HepG2 (cell line): ENCODE measurements around the gene LGALS14.

Experiments
- CHD2 ChIP-seq: IDR thresholded peaks from 2 replicates; pipeline ENCODE4 v1.6.1; 2011; ENCODE audit warnings: low read depth, low read length, improper control_type of control experiment
- CTCF ChIP-seq: sonication (generic); formaldehyde crosslinking; IDR thresholded peaks from 2 replicates; pipeline ENCODE4 v1.5.0; 2020; ENCODE audit warnings: mild to moderate bottlenecking, missing genetic modification reagents, moderate library complexity
- GABPA ChIP-seq, 2 experiments: IDR thresholded peaks; 2 replicates each; pipeline ENCODE4 v1.6.1; 2011 to 2016; ENCODE audit warnings: low read depth in 2 of 2, low read length in 1 of 2, missing biosample characterization in 1 of 2, missing genetic modification characterization in 1 of 2
- GLI4 ChIP-seq: sonication (generic); formaldehyde crosslinking; IDR thresholded peaks from 2 replicates; pipeline ENCODE4 v1.5.1; 2020; ENCODE audit warnings: missing genetic modification reagents, mild to moderate bottlenecking, moderate library complexity, borderline replicate concordance
- IKZF4 ChIP-seq: sonication (generic); formaldehyde crosslinking; IDR thresholded peaks from 2 replicates; pipeline ENCODE4 v1.5.1; 2020; ENCODE audit warnings: borderline replicate concordance, mild to moderate bottlenecking, low read depth, missing genetic modification reagents; ENCODE audit errors: not compliant biosample characterization
- NFE2L2 ChIP-seq: fragments of 150-350 bp; IDR thresholded peaks from 2 replicates; pipeline ENCODE4 v1.6.1; 2014; ENCODE audit warnings: low read length
- POLR2A ChIP-seq, 2 experiments: IDR thresholded peaks; 2 replicates each; pipeline ENCODE4 v1.6.1; 2011; ENCODE audit warnings: low read depth in 2 of 2, low read length in 2 of 2, mild to moderate bottlenecking in 1 of 2, moderate library complexity in 1 of 2; ENCODE audit not compliant: insufficient read depth in 1 of 2
- U2AF1 ChIP-seq: fragments of 200-400 bp; formaldehyde crosslinking; optimal IDR thresholded peaks from 2 replicates; pipeline ENCODE3; 2017; ENCODE audit warnings: mild to moderate bottlenecking, low read depth, low read length
- ZNF10 ChIP-seq: sonication (generic); formaldehyde crosslinking; IDR thresholded peaks from 2 replicates; pipeline ENCODE4 v1.4.0; 2020; ENCODE audit warnings: mild to moderate bottlenecking, low read depth, missing genetic modification reagents, borderline replicate concordance
- ZNF280B ChIP-seq: sonication (generic); formaldehyde crosslinking; IDR thresholded peaks from 2 replicates; pipeline ENCODE4 v1.5.0; 2020; ENCODE audit warnings: missing genetic modification reagents, mild to moderate bottlenecking, borderline replicate concordance
- ZNF446 ChIP-seq: sonication (generic); formaldehyde crosslinking; IDR thresholded peaks from 2 replicates; pipeline ENCODE4 v1.5.0; 2020; ENCODE audit warnings: mild to moderate bottlenecking, missing genetic modification reagents
- ZSCAN5A ChIP-seq: sonication (generic); formaldehyde crosslinking; IDR thresholded peaks from 2 replicates; pipeline ENCODE4 v1.8.0; 2022; ENCODE audit warnings: mild to moderate bottlenecking, missing genetic modification reagents, borderline replicate concordance

GRCh38 chr19:39735688-39736087, 31.4 kb downstream of the LGALS14 start:
- TF ChIP-seq GLI4 (CRISPR knock-in tag) (no peak), CHD2 (no peak), ZNF446 (no peak), POLR2A (IDR thresholded peaks at IDR 0.05; ENCODE audit: insufficient read depth in 1 of 2, low read depth in 2 of 2, low read length in 2 of 2) (no peak), GABPA (IDR thresholded peaks at IDR 0.05; ENCODE audit: low read depth, low read length) (no peak), GABPA (CRISPR knock-in tag; IDR thresholded peaks at IDR 0.05; ENCODE audit: low read depth) (no peak), IKZF4 (CRISPR knock-in tag) (no peak), ZNF280B (CRISPR knock-in tag) (no peak), CTCF (CRISPR knock-in tag) (no peak), ZSCAN5A (no peak), ZNF10 (CRISPR knock-in tag) (no peak), NFE2L2 (no peak), U2AF1 (no peak)
